ENCODE results near the gene KLK11.

- TF ChIP-seq CTCF (IDR thresholded peaks at IDR 0.05; ENCODE audit: low read length) (no peak), EZH2 (optimal IDR thresholded peaks at IDR 0.05; ENCODE audit: low read depth, low read length) (no peak)
These were observed 1.5 kb downstream of the KLK11 start for GRCh38 chr19:51024924-51025323.

All from MM.1S (cell line).